Ishikawa (cell line): Measurements from ENCODE around the gene BMP7.

Experiments used
- CEBPB ChIP-seq: IDR thresholded peaks from 2 replicates; pipeline ENCODE4 v1.6.1; 2012
- CREB1 ChIP-seq: IDR thresholded peaks from 2 replicates; pipeline ENCODE4 v1.6.1; 2012; ENCODE audit warnings: low read depth
- EGR1 ChIP-seq: IDR thresholded peaks from 2 replicates; pipeline ENCODE4 v1.6.1; 2012
- EP300 ChIP-seq: IDR thresholded peaks from 2 replicates; pipeline ENCODE4 v1.6.1; 2012; ENCODE audit warnings: borderline replicate concordance
- FOXM1 ChIP-seq: IDR thresholded peaks from 2 replicates; pipeline ENCODE4 v1.6.1; 2012; ENCODE audit warnings: low read depth, borderline replicate concordance
- NFIC ChIP-seq: IDR thresholded peaks from 2 replicates; pipeline ENCODE4 v1.6.1; 2012
- RAD21 ChIP-seq: IDR thresholded peaks from 2 replicates; pipeline ENCODE4 v1.6.1; 2012; ENCODE audit warnings: low read depth
- REST ChIP-seq: IDR thresholded peaks from 2 replicates; pipeline ENCODE4 v1.6.1; 2012; ENCODE audit warnings: low read depth, mild to moderate bottlenecking
- TAF1 ChIP-seq: IDR thresholded peaks from 2 replicates; pipeline ENCODE4 v1.6.1; 2012; ENCODE audit warnings: low read depth, mild to moderate bottlenecking
- TCF12 ChIP-seq: IDR thresholded peaks from 2 replicates; pipeline ENCODE4 v1.6.1; 2012; ENCODE audit warnings: low read depth
- TEAD4 ChIP-seq: IDR thresholded peaks from 2 replicates; pipeline ENCODE4 v1.6.1; 2012
- YY1 ChIP-seq: IDR thresholded peaks from 2 replicates; pipeline ENCODE4 v1.6.1; 2012; ENCODE audit warnings: low read depth
- ZBTB7A ChIP-seq: IDR thresholded peaks from 2 replicates; pipeline ENCODE4 v1.6.1; 2012; ENCODE audit warnings: low read depth
- TF ChIP-seq, protein P1 (sequence below): IDR thresholded peaks from 2 replicates; pipeline ENCODE4 v1.6.1; 2012
- TF ChIP-seq, protein P2 (sequence below): IDR thresholded peaks from 2 replicates; pipeline ENCODE4 v1.6.1; 2012

BMP7 gene

DNA sequence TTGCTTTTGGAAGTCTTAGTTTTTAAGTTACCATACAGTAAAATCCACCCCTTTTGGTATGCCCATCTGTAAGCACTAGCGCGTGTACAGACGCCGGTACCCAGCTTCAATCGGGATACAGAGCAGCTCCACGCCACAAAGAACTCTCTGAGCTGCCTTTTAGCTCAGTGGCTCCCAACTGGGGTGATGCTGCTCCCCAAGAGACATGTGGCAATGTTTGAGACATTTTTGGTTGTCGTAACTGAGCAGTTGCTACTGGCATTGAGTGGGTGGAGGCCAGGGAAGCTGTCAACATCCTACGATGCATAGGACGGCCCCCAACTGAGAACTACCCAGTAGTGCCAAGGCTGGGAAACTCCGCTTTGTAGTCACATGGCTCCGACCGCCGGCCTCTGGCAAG, 73.3 kb downstream of the BMP7 start:
- no peak for TF ChIP-seq TEAD4
- TF ChIP-seq EGR1, result no peak
- no peak for TF ChIP-seq TAF1
- TF ChIP-seq CEBPB, result no peak
- no peak for TF ChIP-seq NFIC
- TF ChIP-seq EP300, result no peak
- TF ChIP-seq, protein P1, sequence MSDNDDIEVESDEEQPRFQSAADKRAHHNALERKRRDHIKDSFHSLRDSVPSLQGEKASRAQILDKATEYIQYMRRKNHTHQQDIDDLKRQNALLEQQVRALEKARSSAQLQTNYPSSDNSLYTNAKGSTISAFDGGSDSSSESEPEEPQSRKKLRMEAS, result no peak
- no peak for TF ChIP-seq RAD21
- TF ChIP-seq ZBTB7A, result no peak
- TF ChIP-seq REST, result no peak
- TF ChIP-seq FOXM1, result no peak
- TF ChIP-seq CREB1, result no peak
- TF ChIP-seq, protein P2, sequence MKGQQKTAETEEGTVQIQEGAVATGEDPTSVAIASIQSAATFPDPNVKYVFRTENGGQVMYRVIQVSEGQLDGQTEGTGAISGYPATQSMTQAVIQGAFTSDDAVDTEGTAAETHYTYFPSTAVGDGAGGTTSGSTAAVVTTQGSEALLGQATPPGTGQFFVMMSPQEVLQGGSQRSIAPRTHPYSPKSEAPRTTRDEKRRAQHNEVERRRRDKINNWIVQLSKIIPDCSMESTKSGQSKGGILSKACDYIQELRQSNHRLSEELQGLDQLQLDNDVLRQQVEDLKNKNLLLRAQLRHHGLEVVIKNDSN, result no peak
- TF ChIP-seq YY1, result no peak
- no peak for TF ChIP-seq TCF12

DNA sequence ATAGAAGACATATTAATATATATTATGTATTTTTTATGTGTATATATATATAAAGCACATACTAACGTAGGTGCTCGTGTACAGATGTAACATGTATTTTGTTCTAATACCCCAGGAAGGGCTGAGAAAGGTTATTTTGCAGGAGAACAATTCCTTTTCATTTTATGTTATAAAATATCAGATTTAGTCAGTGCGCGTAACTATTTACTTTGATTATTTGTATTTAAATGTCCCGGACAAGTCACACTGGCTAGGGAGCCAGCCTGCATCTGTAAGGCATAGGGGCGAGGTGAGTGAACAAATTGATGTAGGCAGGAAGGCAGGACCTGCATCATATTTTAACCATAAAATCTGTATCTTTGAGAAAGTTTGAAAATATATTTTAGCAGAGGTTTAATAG, 74.1 kb downstream of the BMP7 start:
- TF ChIP-seq CREB1 (no peak), FOXM1 (no peak), REST (no peak), YY1 (no peak), EGR1 (no peak), TAF1 (no peak), NFIC (no peak), TCF12 (no peak), ZBTB7A (no peak), CEBPB (no peak), EP300 (no peak), RAD21 (no peak), TEAD4 (no peak)
- TF ChIP-seq, protein P2, result no peak
- TF ChIP-seq, protein P1, result no peak

DNA sequence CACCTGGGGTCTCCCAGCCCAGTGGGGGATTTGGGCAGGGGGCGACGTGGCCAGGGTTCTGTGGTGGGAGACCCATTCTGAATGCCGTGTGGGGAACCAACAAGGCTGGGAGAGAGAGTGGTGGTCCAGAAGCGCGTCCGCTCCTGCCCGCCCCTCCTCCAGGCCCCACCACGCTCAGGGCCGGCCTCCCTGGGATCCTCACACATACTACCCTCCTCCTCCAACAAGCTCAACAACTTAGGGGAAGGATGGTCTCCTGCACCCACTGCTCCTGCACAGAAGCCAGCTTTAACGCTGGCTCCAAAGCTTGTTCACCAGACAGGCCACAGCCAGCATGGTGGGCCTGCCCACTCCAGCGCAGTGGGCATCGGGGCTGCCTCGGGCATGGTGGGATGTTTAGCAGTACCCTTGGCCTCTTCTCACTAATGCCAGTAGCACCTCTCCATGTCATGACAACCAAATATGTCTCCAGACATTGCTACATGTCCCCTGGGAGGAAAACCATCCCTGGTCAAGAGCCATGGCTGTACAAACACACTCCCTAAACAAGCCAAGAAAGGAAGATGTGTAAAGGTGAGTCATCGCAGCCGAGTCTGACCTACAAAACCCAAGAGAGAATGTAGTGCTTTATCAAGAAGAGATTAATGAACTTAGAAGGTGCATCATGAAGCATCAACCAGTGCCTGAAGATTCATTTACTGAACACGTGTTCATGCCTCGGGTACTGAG, 75.7 kb downstream of the BMP7 start:
- TF ChIP-seq EP300 (no peak), FOXM1 (no peak), NFIC (no peak), RAD21 (no peak), ZBTB7A (no peak), CEBPB (no peak), CREB1 (no peak), TCF12 (no peak), TEAD4 (no peak), EGR1 (no peak), YY1 (no peak), REST (no peak)
- TF ChIP-seq, protein P2, result no peak
- TF ChIP-seq, protein P1, result no peak
